ENCODE results near the gene VASH1. TPM values are rescaled to one million over a fixed set of nuclear protein-coding genes. Genes with fewer than 3 reads are reported as not detected.
"Not testable (repeated sequence)": the region's sequence is repeated elsewhere in the genome, so short reads cannot be mapped to it uniquely, and the experiment has no call there.

The VASH1 gene
- polyA plus RNA-seq, 3 donors: 34.3 to 44.6 (median 34.5) TPM

DNA sequence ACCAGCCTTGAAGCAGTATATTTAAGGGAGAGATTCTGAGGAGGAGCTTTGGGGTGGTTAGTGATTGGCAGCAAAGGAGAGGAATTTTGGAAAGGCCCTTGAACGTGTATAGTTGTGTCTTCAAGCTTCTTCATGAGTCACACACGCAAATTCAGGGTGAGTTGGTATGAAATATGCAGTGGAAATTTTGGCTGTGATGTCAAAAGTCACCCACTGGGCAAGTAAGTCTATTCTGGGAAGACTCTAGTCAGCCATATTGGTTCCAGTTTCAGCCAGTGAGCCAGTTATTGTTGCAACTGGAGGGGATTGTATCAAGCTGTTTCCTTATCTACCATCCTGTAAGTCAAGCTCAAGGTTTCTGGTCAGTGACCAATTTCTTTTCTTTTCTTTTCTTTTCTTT lies 32.0 kb upstream of the VASH1 start:
- no peak for DNase-seq (ENCODE audit: extremely low read depth in 1 of 11, low read depth in 9 of 11, low spot score in 4 of 11)

DNA sequence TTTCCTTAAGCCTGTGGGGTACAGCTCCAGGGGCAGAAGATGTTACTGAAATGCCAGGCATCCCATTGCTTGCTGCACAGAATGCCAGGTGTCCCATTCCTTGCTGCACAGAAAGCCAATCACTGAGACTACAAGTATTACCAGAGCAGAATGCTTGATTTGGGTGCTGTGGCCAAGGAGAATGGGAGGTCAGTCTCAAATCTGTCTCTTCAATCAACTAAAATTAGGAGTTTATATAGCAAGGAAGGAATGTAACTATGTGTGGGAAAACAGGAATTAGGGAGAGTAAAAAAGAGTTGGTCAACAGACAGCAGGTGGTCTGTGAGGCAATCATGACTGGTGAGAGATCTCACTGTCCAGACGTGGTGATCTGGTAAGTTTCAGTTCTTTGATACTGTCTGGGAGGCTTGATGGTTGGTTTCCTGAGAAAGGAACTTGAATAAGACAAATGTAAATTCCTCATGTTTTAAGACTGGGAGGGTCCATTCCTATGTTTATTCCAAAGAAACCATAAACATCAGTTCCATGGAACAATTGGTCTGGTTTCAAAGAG lies 31.2 kb upstream of the VASH1 start:
- no peak for DNase-seq (ENCODE audit: extremely low read depth in 1 of 11, low read depth in 9 of 11, low spot score in 4 of 11)

DNA sequence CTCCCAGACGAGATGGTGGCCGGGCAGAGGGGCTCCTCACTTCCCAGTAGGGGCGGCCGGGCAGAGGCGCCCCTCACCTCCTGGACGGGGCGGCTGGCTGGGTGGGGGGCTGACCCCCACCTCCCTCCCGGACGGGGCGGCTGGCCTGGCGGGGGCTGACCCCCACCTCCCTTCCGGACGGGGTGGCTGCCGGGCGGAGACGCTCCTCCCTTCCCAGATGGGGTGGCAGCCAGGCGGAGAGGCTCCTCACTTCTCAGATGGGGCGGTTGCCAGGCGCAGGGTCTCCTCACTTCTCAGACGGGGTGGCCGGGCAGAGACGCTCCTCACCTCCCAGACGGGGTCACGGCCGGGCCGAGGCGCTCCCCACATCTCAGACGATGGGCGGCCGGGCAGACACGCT lies 26.8 kb upstream of the VASH1 start:
- DNase-seq (ENCODE audit: extremely low read depth in 1 of 11, low read depth in 9 of 11, low spot score in 4 of 11): not testable (repeated sequence)

DNA sequence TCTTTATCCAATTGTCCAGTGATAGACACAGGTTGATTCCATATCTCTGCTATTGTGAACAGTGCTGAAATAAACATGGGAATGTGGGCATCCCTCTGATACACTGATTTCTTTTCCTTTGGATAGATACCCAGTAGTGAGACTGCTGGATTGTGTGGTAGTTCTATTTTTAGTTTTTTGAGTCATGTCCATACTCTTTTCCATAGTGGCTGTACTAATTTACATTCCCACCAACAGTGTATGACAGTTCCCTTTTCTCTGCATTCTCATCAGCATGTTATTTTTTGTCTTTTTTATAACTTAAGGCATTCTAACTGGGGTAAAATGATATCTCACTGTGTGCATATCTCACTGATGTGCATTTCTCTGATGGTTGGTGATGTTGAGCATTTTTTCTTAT lies 24.8 kb upstream of the VASH1 start:
- DNase-seq (ENCODE audit: extremely low read depth in 1 of 11, low read depth in 9 of 11, low spot score in 4 of 11): no peak

DNA sequence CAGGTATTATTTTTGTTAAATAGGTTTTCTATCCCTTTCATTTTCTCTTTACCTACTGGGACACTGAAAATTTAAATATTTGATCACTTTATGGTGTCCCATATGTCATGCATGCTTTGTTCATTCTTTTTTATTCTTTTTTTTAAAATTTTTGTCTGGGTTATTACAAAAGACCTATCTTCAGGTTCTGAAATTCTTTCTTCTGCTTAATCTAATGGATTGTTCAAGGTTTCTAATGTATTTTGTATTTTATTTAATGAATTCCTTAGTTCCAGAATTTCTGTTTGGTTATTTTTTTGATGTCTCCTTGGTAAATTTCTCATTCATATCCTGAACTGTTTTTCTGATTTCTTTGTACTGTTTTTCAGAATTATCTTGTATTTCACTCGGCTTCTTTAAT lies 20.2 kb upstream of the VASH1 start:
- DNase-seq (ENCODE audit: extremely low read depth in 1 of 11, low read depth in 9 of 11, low spot score in 4 of 11): no peak

DNA sequence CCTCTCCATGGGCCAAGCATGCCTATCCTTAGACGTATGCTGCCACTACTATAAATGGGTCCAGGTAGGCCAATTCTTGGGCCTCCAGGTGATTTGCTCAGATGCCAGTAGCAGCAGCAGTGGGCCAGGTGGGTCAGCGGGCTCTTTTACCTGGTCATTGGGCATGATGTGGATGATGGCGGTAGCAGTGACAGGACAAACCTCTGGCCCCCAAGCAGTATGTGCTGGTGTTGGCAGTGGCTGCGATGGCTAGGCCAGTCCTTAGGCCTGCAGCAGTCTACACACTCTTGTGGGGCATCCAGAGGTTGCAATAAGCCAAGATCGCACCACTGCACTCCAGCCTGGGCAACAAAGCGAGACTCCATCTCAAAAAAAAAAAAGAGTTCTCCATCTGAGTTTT lies 19.1 kb upstream of the VASH1 start:
- no peak for DNase-seq (ENCODE audit: extremely low read depth in 1 of 11, low read depth in 9 of 11, low spot score in 4 of 11)

DNA sequence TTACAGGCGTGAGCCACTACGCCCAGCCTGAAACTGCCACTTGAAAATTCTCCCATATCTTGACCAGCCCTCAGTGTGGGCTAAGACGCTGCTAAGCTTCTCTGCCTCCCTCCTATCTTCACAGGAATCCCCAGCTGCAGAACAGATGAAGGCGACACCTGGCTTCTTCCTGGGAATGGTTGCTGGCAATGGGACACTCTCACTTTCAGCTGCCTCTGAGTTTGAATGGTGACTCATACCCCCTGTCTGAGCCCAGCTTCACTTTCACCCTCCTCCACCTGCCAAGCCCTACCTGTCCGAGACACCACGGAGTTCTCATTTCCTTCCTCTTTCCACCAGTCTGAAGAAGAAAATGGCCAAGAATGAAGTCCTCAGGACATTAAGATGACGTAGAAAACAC lies 18.3 kb upstream of the VASH1 start:
- no peak for DNase-seq (ENCODE audit: extremely low read depth in 1 of 11, low read depth in 9 of 11, low spot score in 4 of 11)

DNA sequence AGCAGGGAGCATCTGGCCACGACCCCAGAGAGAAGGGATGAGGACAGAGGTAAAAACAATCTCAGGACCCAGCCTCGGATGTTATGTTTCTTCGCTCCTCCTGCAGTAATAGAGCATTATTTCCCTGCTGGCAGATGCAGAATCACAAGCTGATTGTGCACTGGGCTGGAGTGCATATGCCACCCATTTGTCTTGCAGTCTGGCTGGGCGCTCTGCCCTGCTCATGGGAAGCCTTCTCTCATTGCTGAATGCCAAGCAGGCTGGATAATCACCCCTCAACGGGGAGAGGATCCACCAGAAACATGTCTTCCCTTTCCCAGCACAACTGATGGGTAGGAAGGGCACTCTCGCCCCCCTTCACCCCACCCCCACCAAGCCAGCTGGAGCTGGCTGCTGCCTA lies 8.5 kb upstream of the VASH1 start:
- DNase-seq (ENCODE audit: extremely low read depth in 1 of 11, low read depth in 9 of 11, low spot score in 4 of 11): no peak

DNA sequence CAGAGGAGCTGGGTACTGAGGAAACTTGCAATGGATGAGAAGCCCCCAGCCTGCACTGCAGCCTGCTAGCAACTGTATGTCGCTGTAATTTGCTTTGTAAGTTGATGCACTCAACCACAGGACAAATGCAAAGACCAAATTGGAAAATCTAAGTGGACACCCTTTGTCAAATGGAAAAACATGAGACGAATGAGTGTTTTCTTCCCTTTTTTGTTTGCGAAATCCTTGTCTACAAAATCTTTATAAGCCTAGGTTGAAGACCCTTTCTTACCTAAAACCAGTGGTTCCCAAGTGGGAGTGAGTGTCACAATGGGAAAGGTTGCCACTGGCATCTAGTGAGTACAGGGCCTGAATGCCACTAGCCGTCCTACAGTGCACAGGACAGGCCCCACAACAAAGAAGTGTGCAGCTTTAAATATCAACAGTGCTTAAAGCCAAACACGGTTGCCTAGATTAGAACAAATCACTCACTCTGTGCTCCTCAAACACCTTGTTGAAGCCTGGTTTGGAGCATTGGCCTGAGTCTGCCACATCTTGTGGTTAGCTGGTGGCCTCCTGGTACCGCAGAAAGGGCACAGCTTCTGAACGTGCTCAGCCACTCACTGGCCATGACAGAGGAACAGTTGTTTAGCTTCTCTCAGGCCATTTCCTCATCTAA lies 7.6 kb upstream of the VASH1 start:
- DNase-seq (ENCODE audit: extremely low read depth in 1 of 11, low read depth in 9 of 11, low spot score in 4 of 11): no peak

DNA sequence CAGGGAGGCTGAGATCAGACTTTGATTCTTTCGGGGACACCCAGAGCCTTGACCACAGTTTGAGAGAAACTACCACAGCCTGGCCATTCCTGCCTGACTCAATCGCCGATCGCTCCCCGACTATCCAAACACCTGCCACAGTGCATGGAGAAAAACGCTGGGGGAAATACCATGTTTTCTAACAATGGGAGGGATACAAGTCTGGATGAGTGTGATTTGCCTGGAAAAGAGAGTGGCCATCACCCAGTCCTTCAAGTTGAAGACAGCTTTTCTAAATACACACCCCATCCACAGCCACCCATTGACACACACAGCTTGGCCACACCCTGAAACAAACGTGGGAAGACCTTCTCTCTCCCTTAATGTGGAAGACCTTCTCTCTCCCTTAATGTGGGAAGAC lies 6.7 kb upstream of the VASH1 start:
- DNase-seq (ENCODE audit: extremely low read depth in 1 of 11, low read depth in 9 of 11, low spot score in 4 of 11): no peak

DNA sequence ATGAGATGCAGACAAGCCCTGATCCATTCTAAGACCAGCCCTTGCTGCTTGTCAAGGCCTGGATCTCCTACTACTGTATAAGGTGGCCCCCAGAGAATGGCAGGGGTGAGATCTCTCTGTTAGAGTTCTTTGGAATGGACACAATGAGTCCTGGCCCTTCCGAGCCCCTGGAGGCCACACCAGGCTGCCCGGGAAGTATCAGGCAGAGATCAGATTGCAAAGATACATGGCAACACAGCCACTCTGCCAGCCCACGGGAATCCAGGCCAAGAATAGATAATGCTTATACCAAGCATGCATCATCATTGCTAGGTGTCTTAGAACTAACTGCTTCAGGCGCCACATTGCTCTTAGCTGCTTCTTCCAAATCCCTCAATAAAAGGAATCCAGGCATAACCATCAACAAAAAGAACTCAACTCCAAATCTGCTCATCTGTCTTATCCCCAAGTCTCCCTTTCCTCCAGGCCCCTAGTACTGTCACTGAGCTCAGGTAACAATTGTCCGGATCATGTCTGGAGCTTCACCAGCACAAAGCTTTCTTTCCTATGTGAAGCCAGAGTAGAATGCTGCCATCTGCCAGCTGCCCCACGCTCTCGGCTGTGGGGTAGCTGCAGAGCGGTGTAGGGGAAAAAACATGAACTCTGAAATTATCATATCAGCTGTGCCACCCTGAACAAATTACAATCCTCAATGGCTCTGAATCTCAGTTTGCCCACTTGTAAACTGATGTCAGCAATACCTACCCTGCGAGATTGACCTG lies 5.5 kb upstream of the VASH1 start:
- DNase-seq (ENCODE audit: extremely low read depth in 1 of 11, low read depth in 9 of 11, low spot score in 4 of 11): no peak

DNA sequence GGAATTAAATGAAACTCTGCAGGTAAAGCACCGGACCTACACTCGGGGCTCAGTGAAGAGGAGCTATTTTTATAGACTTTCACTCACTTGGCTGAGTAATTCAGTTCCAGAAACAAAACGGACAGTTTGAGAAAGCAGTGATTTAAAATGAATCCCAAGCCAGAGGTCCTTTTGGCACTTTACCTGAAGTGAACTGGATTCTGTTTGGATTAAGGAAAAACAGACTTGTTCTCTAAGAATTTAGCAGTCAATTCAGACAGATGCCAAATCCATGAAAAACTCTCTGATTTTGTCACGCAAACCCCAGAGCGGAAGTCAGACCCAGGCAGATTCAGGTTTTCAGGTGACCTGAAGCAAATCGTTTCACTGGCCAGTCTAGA lies 4.9 kb upstream of the VASH1 start:
- DNase-seq (ENCODE audit: extremely low read depth in 1 of 11, low read depth in 9 of 11, low spot score in 4 of 11): no peak

DNA sequence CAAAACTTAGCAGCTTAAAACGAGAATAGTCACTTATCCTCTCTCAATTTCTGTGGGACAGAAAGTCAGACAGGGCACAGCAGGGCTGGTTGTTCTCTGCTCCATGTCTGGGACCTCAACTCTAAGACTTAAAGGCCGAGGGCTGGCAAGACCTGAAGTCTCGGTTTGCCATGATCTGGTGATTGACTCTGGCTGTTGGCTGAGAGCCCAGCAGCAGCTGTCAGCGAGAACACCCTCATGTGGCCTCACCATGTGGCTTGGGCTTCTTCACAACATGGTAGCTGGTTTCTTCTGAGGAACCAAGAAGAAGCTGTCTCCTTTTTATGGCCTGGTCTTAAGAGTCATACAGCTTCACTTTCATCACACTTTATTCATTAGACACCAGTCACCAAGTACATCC lies 1.7 kb upstream of the VASH1 start:
- DNase-seq (ENCODE audit: extremely low read depth in 1 of 11, low read depth in 9 of 11, low spot score in 4 of 11): no peak

DNA sequence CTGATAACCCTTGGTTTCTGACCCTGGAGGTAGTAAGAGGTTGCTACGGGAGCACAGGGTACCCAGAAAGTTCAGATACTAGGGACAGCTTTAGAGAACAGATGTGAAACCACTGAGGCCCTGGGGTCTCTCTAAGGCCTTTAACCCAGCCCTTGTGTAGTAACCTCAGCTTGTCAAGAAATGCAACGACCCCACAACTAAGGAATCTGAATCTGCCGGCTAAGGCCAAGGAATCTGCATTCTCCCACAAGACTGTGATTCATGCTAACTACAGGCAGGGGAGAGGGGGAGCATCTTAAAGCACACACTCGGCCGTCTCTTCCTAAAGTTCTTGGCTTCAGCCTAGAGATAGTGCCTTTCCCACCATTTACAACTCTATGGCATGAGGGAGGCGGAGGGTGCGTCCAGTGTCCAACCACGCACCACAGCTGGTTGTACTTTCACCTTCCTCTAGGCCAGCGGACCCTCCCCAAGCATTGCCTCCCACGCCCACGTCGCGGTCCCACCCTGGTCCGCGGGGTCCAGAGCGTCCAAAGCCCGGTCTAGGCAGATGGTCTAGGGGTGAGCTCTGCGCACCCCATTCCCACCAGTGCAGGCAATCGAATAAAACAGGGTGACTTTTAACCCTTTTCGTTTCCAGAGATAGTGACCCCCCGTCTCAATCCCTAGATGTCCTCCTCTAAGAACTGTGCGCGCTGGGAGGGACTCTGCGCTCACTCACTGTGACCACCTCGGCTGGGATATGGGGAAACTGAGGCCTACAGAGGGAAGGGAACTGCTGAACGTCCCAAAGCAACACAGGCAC lies 735 bp upstream of the VASH1 start:
- DNase-seq (ENCODE audit: extremely low read depth in 1 of 11, low read depth in 9 of 11, low spot score in 4 of 11): no peak

DNA sequence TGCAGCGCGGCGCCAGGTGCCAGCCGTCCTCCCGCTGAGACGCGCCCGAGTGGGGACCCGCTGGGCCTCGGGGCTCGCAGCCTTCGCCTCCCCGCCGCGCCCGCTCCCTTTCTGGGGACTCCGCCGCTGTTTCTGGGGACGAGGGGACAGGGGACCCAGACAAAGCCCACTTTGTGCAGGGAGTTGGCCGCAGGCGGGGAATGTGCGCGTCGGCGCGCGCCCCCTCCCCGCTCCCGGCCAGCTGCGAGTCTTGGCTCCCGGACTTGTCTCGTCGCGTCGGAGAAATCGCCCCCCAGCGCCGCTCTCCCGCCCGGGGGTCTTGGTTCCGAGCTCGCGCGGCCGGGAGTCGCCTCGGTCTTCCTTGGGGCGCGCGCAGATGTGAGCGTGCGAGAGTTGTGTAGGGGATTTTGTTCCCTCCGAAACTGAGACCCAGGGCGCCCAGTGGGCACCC lies 717 bp downstream of the VASH1 start:
- DNase-seq (ENCODE audit: extremely low read depth in 1 of 11, low read depth in 9 of 11, low spot score in 4 of 11): no peak

DNA sequence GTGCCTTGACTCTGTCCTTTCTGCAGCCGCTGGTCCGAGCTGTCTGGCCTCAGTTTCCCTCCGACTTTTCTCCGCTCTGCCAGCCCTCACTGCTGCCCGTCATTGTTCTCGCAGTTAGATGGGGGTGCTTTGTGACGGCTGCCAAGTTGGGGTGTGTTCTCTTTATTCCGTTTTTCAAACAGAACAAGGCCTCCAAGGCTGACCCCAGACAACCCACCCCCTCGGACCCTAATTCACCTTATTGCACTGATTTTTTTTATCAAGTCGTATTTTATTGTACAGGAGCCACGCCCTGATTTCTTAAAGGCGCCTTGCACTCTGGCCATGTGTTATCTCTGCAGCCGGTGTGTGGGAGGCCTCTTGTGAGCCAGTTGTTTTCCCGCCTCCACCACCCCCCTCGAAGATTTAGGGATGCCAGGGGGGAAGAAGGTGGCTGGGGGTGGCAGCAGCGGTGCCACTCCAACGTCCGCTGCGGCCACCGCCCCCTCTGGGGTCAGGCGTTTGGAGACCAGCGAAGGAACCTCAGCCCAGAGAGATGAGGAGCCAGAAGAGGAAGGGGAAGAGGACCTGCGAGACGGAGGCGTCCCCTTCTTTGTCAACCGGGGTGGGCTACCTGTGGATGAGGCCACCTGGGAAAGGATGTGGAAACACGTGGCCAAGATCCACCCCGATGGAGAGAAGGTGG lies 1.3 kb downstream of the VASH1 start:
- DNase-seq (ENCODE audit: extremely low read depth in 1 of 11, low read depth in 9 of 11, low spot score in 4 of 11): no peak

DNA sequence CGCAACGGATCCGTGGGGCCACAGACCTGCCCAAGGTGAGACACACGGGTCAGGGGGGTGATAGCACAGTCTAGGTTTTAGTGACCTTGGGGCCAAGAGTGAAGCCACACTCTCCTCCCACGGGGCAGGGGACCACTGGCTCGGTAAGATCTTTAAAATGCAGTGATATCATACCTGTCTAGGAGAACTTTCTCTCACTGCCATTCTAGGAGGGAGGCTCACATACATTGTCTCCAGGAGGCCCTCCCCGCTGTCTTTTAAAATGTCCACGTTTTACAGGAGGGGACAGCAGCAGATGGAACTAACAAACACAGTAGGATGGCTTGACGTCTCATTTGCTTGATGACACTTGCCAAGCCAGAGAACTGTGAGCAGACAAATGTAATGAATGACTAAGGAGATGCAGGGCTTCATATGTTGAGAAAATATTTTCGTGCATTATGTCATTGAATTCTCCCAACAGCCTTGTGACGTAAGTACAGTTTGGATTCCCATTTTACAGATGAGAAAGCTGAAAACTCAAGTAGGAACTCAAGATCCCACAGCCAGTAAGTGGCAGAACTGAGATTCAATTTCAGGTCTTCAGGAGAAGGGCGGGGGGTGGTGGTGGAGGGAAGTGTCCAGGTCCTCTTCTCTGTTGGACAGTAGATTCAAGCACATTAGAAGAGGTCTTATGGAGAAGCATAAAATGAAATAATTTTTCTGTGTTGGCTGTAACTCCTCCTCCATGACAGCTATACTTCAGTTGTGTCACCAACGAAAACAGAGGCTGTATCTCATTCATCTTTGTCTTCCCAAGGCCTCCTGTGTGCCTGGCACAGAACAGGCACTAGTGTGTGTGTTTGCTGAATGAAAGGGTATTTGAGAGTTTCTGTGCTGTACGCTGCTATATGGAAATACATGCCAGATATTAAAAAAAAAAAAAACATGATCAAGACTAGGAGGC lies 2.1 kb downstream of the VASH1 start:
- DNase-seq (ENCODE audit: extremely low read depth in 1 of 11, low read depth in 9 of 11, low spot score in 4 of 11): no peak

DNA sequence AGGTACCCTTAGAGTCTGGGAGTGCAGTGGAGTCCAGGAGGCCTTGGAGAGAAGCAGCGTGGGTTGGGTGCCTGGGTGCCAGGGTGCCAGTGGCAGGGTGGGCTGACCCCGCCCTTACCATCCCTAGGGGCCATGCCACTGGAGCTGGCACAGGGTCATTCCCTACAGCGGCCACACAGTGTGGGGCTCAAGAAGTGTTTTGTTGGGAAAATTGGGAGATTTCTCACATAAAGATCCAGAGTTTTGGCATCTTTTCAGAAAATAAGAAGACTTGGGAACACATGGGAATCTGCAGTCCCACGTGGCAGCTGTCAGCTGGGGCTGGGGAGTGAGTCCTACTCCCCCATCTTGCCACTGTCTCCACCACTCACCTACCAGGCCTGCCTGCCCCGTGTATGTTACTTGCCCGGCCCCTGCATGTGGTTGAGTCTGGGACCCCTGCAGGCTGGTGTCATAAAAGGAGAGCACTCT lies 4.2 kb downstream of the VASH1 start:
- DNase-seq (ENCODE audit: extremely low read depth in 1 of 11, low read depth in 9 of 11, low spot score in 4 of 11): no peak

Measured in renal cortex interstitium (tissue), 11 donors.